Kidney epithelial cell (primary cell): Measurements from ENCODE around the gene FMO3. TPM values are rescaled to one million over a fixed set of nuclear protein-coding genes. Genes with fewer than 3 reads are reported as not detected.

Experiments used
- DNase-seq: peaks from one replicate; pipeline ENCODE4 v3.0.0-alpha.2; 2010; ENCODE audit warnings: low read depth
- H3K27me3 ChIP-seq: 2 replicates; pipeline ENCODE4 v1.6.0; 2011; ENCODE audit warnings: low read length; ENCODE audit not compliant: control insufficient read depth, insufficient read depth
- H3K36me3 ChIP-seq: 2 replicates; pipeline ENCODE4 v1.5.1; 2011; ENCODE audit warnings: low read length; ENCODE audit not compliant: control insufficient read depth, insufficient read depth
- H3K4me3 ChIP-seq: 2 replicates; pipeline ENCODE4 v1.5.1; 2011; ENCODE audit warnings: low read depth, mild to moderate bottlenecking, control low read depth, low read length
- total RNA-seq: library from RNA; depleted of rRNA; stranded (reverse); fragments of >200 nt; gene quantifications from 2 replicates; pipeline ENCODE4 v1.2.3, GENCODE V29; 2015
- TF ChIP-seq, protein P1 (sequence below): IDR thresholded peaks from 2 replicates; pipeline ENCODE4 v1.5.1; 2011; ENCODE audit warnings: mild to moderate bottlenecking, moderate library complexity, low read length, control low read depth, inconsistent platforms; ENCODE audit not compliant: insufficient read depth, poor library complexity, severe bottlenecking

Gene FMO3
- total RNA-seq, 1 donor from 2014 or later = not detected

DNA sequence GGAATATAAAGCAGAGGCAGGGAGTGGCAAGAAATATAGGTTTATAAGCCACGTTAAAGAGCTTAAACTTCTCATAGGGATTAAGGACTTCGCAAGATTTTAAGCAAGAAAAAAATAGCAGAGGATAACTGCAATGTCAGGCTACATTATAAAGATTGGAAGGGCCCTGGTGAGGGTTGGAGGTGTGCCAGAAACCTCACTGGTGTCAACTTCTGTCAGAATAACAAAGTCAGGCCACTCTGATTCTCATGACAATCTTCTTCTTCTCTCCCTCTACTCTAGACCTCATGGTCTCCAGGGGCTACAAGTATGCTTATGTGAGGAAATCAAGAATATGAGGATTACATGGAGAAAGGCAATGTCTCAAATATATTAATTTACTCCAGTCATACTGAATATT lies 61.8 kb downstream of the FMO3 start:
- Histone ChIP-seq H3K4me3 (no peak overlapping the region), H3K36me3 (no peaks in the 10 kb centered on the region), H3K27me3 (no peaks in the 10 kb centered on the region)
- TF ChIP-seq, protein P1, sequence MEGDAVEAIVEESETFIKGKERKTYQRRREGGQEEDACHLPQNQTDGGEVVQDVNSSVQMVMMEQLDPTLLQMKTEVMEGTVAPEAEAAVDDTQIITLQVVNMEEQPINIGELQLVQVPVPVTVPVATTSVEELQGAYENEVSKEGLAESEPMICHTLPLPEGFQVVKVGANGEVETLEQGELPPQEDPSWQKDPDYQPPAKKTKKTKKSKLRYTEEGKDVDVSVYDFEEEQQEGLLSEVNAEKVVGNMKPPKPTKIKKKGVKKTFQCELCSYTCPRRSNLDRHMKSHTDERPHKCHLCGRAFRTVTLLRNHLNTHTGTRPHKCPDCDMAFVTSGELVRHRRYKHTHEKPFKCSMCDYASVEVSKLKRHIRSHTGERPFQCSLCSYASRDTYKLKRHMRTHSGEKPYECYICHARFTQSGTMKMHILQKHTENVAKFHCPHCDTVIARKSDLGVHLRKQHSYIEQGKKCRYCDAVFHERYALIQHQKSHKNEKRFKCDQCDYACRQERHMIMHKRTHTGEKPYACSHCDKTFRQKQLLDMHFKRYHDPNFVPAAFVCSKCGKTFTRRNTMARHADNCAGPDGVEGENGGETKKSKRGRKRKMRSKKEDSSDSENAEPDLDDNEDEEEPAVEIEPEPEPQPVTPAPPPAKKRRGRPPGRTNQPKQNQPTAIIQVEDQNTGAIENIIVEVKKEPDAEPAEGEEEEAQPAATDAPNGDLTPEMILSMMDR = no peak
- DNase-seq = no peak

DNA sequence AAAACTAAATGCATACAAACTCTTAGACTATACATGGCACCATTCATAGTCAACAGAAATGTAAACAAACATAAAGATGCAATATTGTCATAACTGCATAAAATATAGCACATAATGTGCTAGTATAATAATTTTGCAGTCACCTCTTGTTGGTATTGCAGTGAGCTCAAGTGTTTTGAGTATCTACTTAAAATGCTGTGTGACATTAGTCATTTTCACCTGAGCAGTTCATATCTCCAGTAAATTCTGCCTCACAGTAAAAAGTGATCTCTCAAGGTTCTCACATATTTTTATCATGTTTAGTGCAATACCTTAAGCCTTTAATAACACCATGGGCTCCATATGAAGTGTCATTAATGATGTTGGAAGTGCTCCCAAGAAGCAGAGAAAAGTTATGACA lies 64.8 kb downstream of the FMO3 start:
- H3K27me3 ChIP-seq = no peaks in the 10 kb centered on the region
- H3K4me3 ChIP-seq = no peak overlapping the region
- TF ChIP-seq, protein P1 = no peak
- DNase-seq = no peak
- no peaks in the 10 kb centered on the region for H3K36me3 ChIP-seq

DNA sequence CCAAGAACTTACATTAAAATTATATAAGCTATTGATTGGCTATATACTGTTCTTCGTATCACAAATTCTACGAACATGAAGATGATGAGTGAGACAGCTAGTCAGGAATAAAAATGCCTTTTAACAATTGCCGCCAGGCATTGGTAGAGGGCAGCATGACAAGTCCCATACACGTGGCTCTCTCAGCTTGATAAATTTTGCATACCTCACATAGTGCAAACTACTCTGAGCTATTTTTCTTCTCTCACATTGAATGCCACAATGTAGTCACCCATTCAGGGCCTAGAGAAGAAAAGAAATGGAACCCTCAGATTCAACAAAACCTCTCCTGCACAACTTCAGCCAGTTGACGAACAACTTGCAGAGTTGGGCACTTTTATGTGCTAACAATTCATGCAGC lies 67.4 kb downstream of the FMO3 start:
- Histone ChIP-seq H3K36me3 (no peaks in the 10 kb centered on the region), H3K4me3 (no peak overlapping the region), H3K27me3 (no peaks in the 10 kb centered on the region)
- no peak for DNase-seq
- TF ChIP-seq, protein P1 = no peak

DNA sequence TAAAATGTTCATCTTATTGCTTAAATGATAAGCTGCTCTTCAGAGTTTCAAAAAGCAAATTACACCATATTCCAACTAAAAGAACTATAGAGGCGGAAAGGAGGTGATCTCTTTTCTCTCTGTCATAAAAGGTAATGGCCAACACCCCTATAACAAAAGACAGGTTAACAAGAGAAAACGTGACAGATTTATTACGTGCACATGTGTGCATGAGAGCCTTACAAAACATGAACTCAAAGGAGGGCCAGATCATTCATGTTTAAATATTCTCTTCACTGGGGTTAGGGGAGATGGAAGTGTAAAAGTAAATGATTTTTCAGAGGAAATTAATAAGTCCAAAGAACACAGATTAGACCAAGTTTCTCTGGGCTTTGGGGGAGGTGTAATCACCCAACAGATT lies 67.8 kb downstream of the FMO3 start:
- Histone ChIP-seq H3K4me3 (no peak overlapping the region), H3K27me3 (no peaks in the 10 kb centered on the region), H3K36me3 (no peaks in the 10 kb centered on the region)
- DNase-seq = no peak
- TF ChIP-seq, protein P1 = no peak

DNA sequence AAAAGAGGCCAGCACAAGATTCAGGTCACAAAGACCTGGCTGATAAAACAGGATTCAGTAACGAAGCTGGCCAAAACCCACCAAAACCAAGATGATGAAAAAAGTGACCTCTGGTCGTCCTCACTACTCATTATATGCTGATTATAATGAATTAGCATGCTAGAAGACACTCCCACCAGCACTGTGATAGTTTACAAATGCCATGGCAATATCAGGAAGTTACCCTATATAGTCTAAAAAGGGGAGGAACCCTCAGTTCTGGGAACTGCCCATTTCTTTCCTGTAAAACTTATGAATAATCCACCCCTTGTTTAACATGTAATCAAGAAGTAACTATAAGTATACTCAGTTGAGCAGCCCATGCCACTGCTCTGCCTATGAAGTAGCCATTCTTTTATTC lies 68.4 kb downstream of the FMO3 start:
- no peak for DNase-seq
- no peak overlapping the region for H3K4me3 ChIP-seq

DNA sequence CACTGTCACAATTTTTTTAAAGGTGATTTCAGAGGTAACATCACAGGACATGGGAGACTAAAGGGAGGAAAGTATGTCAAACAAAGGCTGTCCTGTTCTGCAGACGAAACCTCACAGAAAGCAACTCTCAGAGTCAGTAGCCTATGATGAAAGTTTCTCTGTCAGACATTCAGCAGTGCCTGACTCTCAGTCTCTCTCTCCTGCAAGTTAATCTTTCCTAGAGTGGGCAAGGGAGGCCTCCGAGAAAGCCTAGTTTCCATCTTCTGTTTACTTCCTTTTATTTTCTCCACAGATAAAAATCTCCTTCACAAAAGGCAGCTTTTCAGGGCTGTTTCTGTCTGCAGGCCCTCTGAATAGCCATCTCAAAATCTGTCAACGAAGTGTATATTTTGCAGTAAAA lies 69.5 kb downstream of the FMO3 start:
- H3K4me3 ChIP-seq = no peak overlapping the region
- DNase-seq = no peak
- TF ChIP-seq, protein P1 = no peak
- H3K27me3 ChIP-seq = no peaks in the 10 kb centered on the region
- no peaks in the 10 kb centered on the region for H3K36me3 ChIP-seq

More for the DNA sequence above, 68.4 kb downstream of the FMO3 start:
- Histone ChIP-seq H3K36me3 (no peaks in the 10 kb centered on the region), H3K27me3 (no peaks in the 10 kb centered on the region)
- TF ChIP-seq, protein P1 = no peak
